ENCODE data around the gene ARID1B.
A peak's percentile ranks its signal among the peaks of the same experiment; 100 is the strongest.

Gene ARID1B

GRCh38 chr6:156992020-156992804, 215.0 kb downstream of the ARID1B start:
- DNase-seq (ENCODE audit: low read depth) = no peak

- DNase-seq (ENCODE audit: low read depth) = no peak
Observed at GRCh38 chr6:156993713-156994112, 216.5 kb downstream of the ARID1B start.

GRCh38 chr6:156994215-156995076, 217.3 kb downstream of the ARID1B start:
- no peak for DNase-seq (ENCODE audit: low read depth)

- no peak for DNase-seq (ENCODE audit: low read depth)
Observed at GRCh38 chr6:156995502-156995901, 218.3 kb downstream of the ARID1B start.

GRCh38 chr6:156996265-156996664, 219.1 kb downstream of the ARID1B start:
- no peak for DNase-seq (ENCODE audit: low read depth)

GRCh38 chr6:156998794-156999330, 221.7 kb downstream of the ARID1B start:
- DNase-seq (ENCODE audit: low read depth) = no peak

GRCh38 chr6:156999762-157000161, 222.6 kb downstream of the ARID1B start:
- no peak for DNase-seq (ENCODE audit: low read depth)

GRCh38 chr6:157001716-157002115, 224.5 kb downstream of the ARID1B start:
- no peak for DNase-seq (ENCODE audit: low read depth)

- DNase-seq (ENCODE audit: low read depth) = no peak
Observed at GRCh38 chr6:157002774-157003173, 225.6 kb downstream of the ARID1B start.

- DNase-seq (ENCODE audit: low read depth) = no peak
Observed at GRCh38 chr6:157005940-157006339, 228.8 kb downstream of the ARID1B start.

- no peak for DNase-seq (ENCODE audit: low read depth)
Observed at GRCh38 chr6:157008568-157008967, 231.4 kb downstream of the ARID1B start.

- DNase-seq (ENCODE audit: low read depth) = no peak
Observed at GRCh38 chr6:157012355-157012754, 235.2 kb downstream of the ARID1B start.

- DNase-seq (ENCODE audit: low read depth) = no peak
Observed at GRCh38 chr6:157013649-157014304, 236.6 kb downstream of the ARID1B start.

GRCh38 chr6:157014871-157015270, 237.7 kb downstream of the ARID1B start:
- no peak for DNase-seq (ENCODE audit: low read depth)

- no peak for DNase-seq (ENCODE audit: low read depth)
Observed at GRCh38 chr6:157017022-157017421, 239.8 kb downstream of the ARID1B start.

- DNase-seq (ENCODE audit: low read depth) = no peak
Observed at GRCh38 chr6:157017861-157018260, 240.7 kb downstream of the ARID1B start.

- no peak for DNase-seq (ENCODE audit: low read depth)
Observed at GRCh38 chr6:157019115-157019641, 242.0 kb downstream of the ARID1B start.

- DNase-seq (ENCODE audit: low read depth) = no peak
Observed at GRCh38 chr6:157019733-157020132, 242.6 kb downstream of the ARID1B start.

- no peak for DNase-seq (ENCODE audit: low read depth)
Observed at GRCh38 chr6:157020398-157020797, 243.2 kb downstream of the ARID1B start.

- peak; percentile 45 for DNase-seq (ENCODE audit: low read depth)
Observed at GRCh38 chr6:157020881-157021343, 243.7 kb downstream of the ARID1B start.

- DNase-seq (ENCODE audit: low read depth) = peak; percentile 81
Observed at GRCh38 chr6:157021344-157021992, 244.3 kb downstream of the ARID1B start.
